ENCODE data around the gene RGS19. TPM values are rescaled to one million over a fixed set of nuclear protein-coding genes. Genes with fewer than 3 reads are reported as not detected.

RGS19 gene
- total RNA-seq, 4 donors from 2014 or later, result 10.4 to 26.4 (median 16.6) TPM

- intact Hi-C loops (cut with DNase I; ENCODE audit: low total_unique reads), result no loop called here
- 36 to 45% methylated on average over 11 of the region's 11 CpGs for WGBS, 2 donors
- DNase-seq (ENCODE audit: low spot score in 2 of 2), result no peak
- TF ChIP-seq POLR2A (IDR thresholded peaks at IDR 0.05), result no peak
- TF ChIP-seq CTCF (IDR thresholded peaks at IDR 0.05), result no peak
- no peak overlapping the region for H3K4me3 ChIP-seq (ENCODE audit: low read depth, poor library complexity, severe bottlenecking)
Observed at GRCh38 chr20:64041781-64042053, 37.6 kb downstream of the RGS19 start.

GRCh38 chr20:64041040-64041780, 38.1 kb downstream of the RGS19 start:
- intact Hi-C loops (cut with DNase I; ENCODE audit: low total_unique reads), result no loop called here
- no peak for DNase-seq (ENCODE audit: low spot score in 2 of 2)
- WGBS, 2 donors, result 45 to 55% methylated on average over 14 to 15 of the region's 15 CpGs
- no peak for TF ChIP-seq POLR2A (IDR thresholded peaks at IDR 0.05)
- TF ChIP-seq CTCF (IDR thresholded peaks at IDR 0.05), result no peak
- H3K4me3 ChIP-seq (ENCODE audit: low read depth, poor library complexity, severe bottlenecking), result no peak overlapping the region

DNA sequence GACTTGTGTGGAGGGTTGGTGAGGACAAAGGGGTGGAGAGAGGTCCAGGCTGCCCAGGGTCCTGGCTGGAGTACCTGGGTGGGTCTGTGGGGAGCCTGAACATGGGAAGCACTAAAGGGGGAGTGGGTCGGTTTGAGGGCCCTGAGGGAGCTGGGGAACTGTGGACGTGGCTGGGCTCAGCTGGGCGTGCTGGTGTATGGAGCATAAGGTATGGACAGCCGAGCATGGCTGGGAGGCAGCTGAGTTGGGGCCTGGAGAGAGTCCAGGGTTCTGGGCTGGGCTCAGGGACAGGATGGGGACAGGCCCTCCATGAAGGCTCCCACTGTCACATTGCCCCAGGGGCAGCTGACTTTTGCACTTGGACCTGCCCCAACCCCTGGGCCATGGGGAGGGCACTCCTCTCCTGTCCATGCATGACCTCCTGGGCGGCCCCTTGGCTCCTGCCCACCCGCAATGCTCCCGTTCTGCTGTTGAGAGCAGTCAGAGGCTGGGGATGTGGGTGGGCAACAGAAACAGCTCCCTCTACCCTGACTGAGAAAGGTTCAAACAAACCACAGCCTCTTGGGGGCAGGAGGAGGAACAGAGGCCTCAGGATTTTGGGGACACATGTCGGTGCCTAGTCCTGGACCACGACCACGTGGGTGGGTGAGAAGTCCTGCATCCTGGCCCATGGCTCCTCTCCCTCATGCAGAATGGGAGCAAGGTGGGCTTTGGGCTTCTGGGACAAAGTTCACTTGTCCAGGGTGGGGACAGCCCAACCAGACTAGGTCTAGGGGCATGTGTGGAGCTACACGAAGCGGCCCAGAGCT, 38.9 kb downstream of the RGS19 start:
- 68 to 72% methylated on average over 9 to 12 of the region's 12 CpGs for WGBS, 2 donors
- TF ChIP-seq POLR2A (IDR thresholded peaks at IDR 0.05) (no peak), CTCF (IDR thresholded peaks at IDR 0.05) (no peak)
- H3K4me3 ChIP-seq (ENCODE audit: low read depth, poor library complexity, severe bottlenecking), result no peak overlapping the region
- no peak for DNase-seq (ENCODE audit: low spot score in 2 of 2)
- intact Hi-C loops (cut with DNase I; ENCODE audit: low total_unique reads), result no loop called here

DNA sequence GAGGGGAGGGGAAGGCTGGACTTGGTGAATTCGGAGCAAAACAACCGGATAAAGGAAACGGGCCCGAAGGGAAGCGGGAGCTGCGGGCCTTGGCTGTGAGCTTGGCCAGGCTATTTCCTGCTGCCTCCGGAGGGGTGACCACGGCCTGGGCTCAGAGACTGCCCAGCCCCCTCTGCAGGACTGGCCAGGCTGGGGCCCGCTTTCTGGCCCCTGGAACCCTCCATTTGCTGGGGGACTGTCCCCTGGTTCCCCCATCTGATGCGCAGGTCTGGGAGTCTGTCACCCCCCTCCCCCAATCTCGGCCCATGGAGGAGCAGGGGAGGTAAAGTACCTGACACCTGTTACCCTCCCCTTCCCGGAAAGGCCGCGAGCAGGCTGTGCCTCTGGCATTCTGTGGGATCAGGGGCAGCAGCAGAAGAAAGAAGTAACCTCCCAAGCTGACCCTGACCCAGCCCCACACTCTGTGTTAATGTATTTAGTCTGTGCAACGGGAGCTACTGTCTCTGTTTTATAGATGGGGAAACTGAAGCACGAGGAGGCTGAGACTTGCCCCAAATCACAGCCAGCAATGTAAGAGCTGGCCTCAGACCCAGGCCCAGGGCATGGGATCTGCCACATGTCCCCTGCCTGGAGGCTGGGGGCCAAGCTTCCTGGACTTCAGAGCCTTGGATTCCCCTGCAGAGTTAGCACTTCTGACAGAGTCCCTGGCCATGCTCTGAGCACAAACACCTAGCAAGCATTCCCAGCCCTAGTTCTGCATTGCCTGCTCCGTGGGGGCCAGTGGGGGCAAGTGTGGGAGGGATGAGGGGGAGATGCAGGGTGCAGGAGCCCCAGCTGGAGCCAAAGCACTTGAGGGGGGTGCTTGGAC, 39.8 kb downstream of the RGS19 start:
- intact Hi-C loops (cut with DNase I; ENCODE audit: low total_unique reads), result no loop called here
- 22 to 26% methylated on average over 16 to 17 of the region's 17 CpGs for WGBS, 2 donors
- DNase-seq (ENCODE audit: low spot score in 2 of 2), result no peak
- H3K4me3 ChIP-seq (ENCODE audit: low read depth, poor library complexity, severe bottlenecking), result no peak overlapping the region
- no peak for TF ChIP-seq POLR2A (IDR thresholded peaks at IDR 0.05)
- TF ChIP-seq CTCF (IDR thresholded peaks at IDR 0.05), result no peak

GRCh38 chr20:64038565-64039292, 40.6 kb downstream of the RGS19 start:
- TF ChIP-seq CTCF (IDR thresholded peaks at IDR 0.05), result no peak
- no peak for TF ChIP-seq POLR2A (IDR thresholded peaks at IDR 0.05)
- peak in 1 of 2 donors; percentile 94 for DNase-seq (ENCODE audit: low spot score in 2 of 2)
- H3K4me3 ChIP-seq (ENCODE audit: low read depth, poor library complexity, severe bottlenecking), result peak overlapping the region; percentile 39
- intact Hi-C loops (cut with DNase I; ENCODE audit: low total_unique reads), result no loop called here
- WGBS, 2 donors, result 0 to 2% methylated on average over 8 to 50 of the region's 91 CpGs
